Measurements from ENCODE around the gene NPR1. TPM values are rescaled to one million over a fixed set of nuclear protein-coding genes. Genes with fewer than 3 reads are reported as not detected.
A peak's percentile ranks its signal among the peaks of the same experiment; 100 is the strongest.

Gene NPR1
- total and polyA plus RNA-seq, 2 experiments from 2014 or later = 1.1 to 1.7 TPM

DNA sequence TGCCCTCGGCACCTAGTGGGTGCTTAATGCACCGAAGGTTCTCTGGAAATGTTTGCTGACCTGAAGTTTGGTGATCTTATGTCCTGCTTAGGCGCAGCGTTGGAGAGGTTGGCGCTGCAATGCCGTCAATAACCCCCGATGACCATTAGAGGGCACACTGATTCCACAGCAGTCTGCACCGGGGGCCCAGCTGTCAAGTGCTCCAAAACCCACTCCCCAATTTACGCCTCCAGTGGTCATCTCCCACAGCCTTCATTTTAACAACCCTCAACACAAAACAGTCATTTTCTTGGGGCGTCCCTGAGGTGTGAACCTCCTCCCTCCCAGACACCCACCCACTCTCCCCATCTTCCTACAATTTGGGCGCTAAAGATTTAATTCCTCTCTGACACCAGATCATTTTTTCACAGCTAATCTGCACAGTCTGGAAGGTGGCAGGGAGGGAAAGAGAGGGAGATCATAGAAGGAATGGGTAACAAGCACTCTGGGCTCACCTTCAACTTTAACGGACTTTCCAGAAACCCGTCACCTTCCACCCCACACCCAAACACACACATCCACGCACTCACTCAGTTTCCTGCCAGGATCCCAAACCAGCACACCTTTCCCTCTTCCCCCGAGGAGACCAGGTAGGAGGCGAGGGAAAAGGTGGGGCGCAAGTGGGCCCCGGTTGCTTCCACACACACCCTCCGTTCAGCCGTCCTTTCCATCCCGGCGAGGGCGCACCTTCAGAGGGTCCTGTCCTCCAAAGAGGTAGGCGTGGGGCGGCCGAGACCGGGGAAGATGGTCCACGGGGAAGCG is 570 bp upstream of the NPR1 start:
- peak; percentile 95 for TF ChIP-seq CTCF (IDR thresholded peaks at IDR 0.05; ENCODE audit: low read depth, low read length)
- peak; percentile 67 to 69 for DNase-seq (ENCODE audit: low read depth in 1 of 2, low spot score in 1 of 2)
- H3K27ac ChIP-seq = no peak overlapping the region
- H3K4me3 ChIP-seq = peak overlapping the region; percentile 26
- H3K9me3 ChIP-seq (ENCODE audit: low read depth) = no peaks in the 10 kb centered on the region
- H3K36me3 ChIP-seq = no peaks in the 10 kb centered on the region
- H3K4me1 ChIP-seq (ENCODE audit: low read depth) = peaks cover 2% of the 10 kb centered on the region
- peaks cover 43% of the 10 kb centered on the region for H3K27me3 ChIP-seq

GRCh38 chr1:153679337-153680119 is 1.0 kb downstream of the NPR1 start:
- Histone ChIP-seq H3K4me3 (peak overlapping the region; percentile 26), H3K27ac (no peak overlapping the region), H3K36me3 (no peaks in the 10 kb centered on the region), H3K27me3 (peaks cover 43% of the 10 kb centered on the region), H3K4me1 (ENCODE audit: low read depth) (peaks cover 2% of the 10 kb centered on the region), H3K9me3 (ENCODE audit: low read depth) (no peaks in the 10 kb centered on the region)
- DNase-seq (ENCODE audit: low read depth in 1 of 2, low spot score in 1 of 2) = peak; percentile 33 to 55
- TF ChIP-seq CTCF (IDR thresholded peaks at IDR 0.05; ENCODE audit: low read depth, low read length) = peak; percentile 25

DNA sequence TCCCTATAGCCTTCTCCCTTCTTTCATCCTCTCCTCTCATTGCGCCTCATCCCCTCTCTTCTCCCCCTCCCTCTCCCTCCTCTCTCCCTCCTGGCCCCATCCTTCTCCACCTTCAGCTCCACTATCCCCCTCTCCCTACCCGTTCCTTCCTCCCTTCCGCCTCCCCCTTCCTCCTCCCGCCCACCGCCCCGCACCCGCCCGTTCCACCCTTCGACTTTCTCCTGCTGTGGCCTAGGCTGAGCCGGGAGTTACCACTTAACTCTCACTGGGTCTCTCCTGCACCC is 1.6 kb downstream of the NPR1 start:
- Histone ChIP-seq H3K27me3 (peaks cover 43% of the 10 kb centered on the region), H3K27ac (no peak overlapping the region), H3K4me3 (no peak overlapping the region), H3K36me3 (no peaks in the 10 kb centered on the region), H3K4me1 (ENCODE audit: low read depth) (peaks cover 2% of the 10 kb centered on the region), H3K9me3 (ENCODE audit: low read depth) (no peaks in the 10 kb centered on the region)
- no peak for TF ChIP-seq CTCF (IDR thresholded peaks at IDR 0.05; ENCODE audit: low read depth, low read length)
- no peak for DNase-seq (ENCODE audit: low read depth in 1 of 2, low spot score in 1 of 2)

DNA sequence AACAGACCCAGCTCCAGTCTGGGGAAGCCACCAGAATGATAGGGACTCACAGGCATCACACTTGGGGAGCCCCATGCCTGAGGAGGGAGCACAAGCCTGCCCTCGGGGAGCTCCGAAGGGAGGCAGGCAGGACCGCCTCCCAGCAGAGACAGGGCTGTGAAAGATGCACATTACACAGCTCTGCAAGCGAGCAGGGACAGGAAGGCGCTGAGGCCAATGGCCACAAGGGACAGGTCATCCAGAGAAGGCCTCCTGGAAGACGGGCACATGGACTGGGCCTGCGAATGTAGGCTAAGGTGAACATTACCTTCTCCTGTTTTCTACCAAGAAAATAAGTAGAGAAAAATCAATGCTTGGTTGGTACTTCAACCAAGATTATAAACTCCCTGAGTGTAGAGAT is 4.2 kb downstream of the NPR1 start:
- Histone ChIP-seq H3K4me1 (ENCODE audit: low read depth) (peaks cover 2% of the 10 kb centered on the region), H3K27me3 (peaks cover 40% of the 10 kb centered on the region), H3K27ac (no peak overlapping the region), H3K4me3 (no peak overlapping the region), H3K36me3 (no peaks in the 10 kb centered on the region), H3K9me3 (ENCODE audit: low read depth) (no peaks in the 10 kb centered on the region)
- TF ChIP-seq CTCF (IDR thresholded peaks at IDR 0.05; ENCODE audit: low read depth, low read length) = no peak
- no peak for DNase-seq (ENCODE audit: low read depth in 1 of 2, low spot score in 1 of 2)

GRCh38 chr1:153683854-153684253 is 5.4 kb downstream of the NPR1 start:
- no peak for TF ChIP-seq CTCF (IDR thresholded peaks at IDR 0.05; ENCODE audit: low read depth, low read length)
- peaks cover 29% of the 10 kb centered on the region for H3K27me3 ChIP-seq

More at GRCh38 chr1:153683854-153684253, 5.4 kb downstream of the NPR1 start:
- peak in 1 of 2 donors; percentile 55 for DNase-seq (ENCODE audit: low read depth in 1 of 2, low spot score in 1 of 2)
- Histone ChIP-seq H3K9me3 (ENCODE audit: low read depth) (no peaks in the 10 kb centered on the region), H3K36me3 (no peaks in the 10 kb centered on the region), H3K27ac (no peak overlapping the region), H3K4me1 (ENCODE audit: low read depth) (no peaks in the 10 kb centered on the region), H3K4me3 (no peak overlapping the region)
